Measurements from ENCODE around the gene TECR. TPM values are rescaled to one million over a fixed set of nuclear protein-coding genes. Genes with fewer than 3 reads are reported as not detected.
"Not testable (repeated sequence)": the region's sequence is repeated elsewhere in the genome, so short reads cannot be mapped to it uniquely, and the experiment has no call there.

The TECR gene
- total RNA-seq, 2 experiments from 2014 or later = 171 to 178 TPM

- POLR2A ChIA-PET = no interaction called here
- DNase-seq = no peak
Observed at GRCh38 chr19:14603990-14604387, 74.6 kb downstream of the TECR start.

GRCh38 chr19:14606627-14607026 lies 77.2 kb downstream of the TECR start:
- peaks cover 3% of the 10 kb centered on the region for H3K4me1 Mint-ChIP-seq
- H3K4me3 Mint-ChIP-seq = no peak overlapping the region
- no peaks in the 10 kb centered on the region for H3K9me3 Mint-ChIP-seq
- DNase-seq = no peak
- H3K27ac Mint-ChIP-seq = no peak overlapping the region
- CTCF ChIA-PET = no interaction called here
- POLR2A ChIA-PET = no interaction called here
- no peaks in the 10 kb centered on the region for H3K27me3 Mint-ChIP-seq
- H3K36me3 Mint-ChIP-seq (ENCODE audit: low read depth) = no peaks in the 10 kb centered on the region

More at GRCh38 chr19:14603990-14604387, 74.6 kb downstream of the TECR start:
- CTCF ChIA-PET = interaction anchor here (1.2 kb wide), 1 partner anchor 30 kb away, joined by 4 read pairs; no protein-coding TSS in a partner anchor
- Mint-ChIP-seq H3K27me3 (no peaks in the 10 kb centered on the region), H3K36me3 (ENCODE audit: low read depth) (no peaks in the 10 kb centered on the region), H3K4me1 (peaks cover 3% of the 10 kb centered on the region), H3K9me3 (no peaks in the 10 kb centered on the region), H3K27ac (no peak overlapping the region), H3K4me3 (no peak overlapping the region)

- no peak for DNase-seq
- no peaks in the 10 kb centered on the region for H3K27me3 Mint-ChIP-seq
- CTCF ChIA-PET = interaction anchor here (0.7 kb wide), 1 partner anchor 364 kb away, joined by 7 read pairs; no protein-coding TSS in a partner anchor
- no peaks in the 10 kb centered on the region for H3K9me3 Mint-ChIP-seq
- no peak overlapping the region for H3K27ac Mint-ChIP-seq
- no peak overlapping the region for H3K4me3 Mint-ChIP-seq
- POLR2A ChIA-PET = no interaction called here
- H3K4me1 Mint-ChIP-seq = no peaks in the 10 kb centered on the region
- H3K36me3 Mint-ChIP-seq (ENCODE audit: low read depth) = no peaks in the 10 kb centered on the region
Observed at GRCh38 chr19:14611051-14611450, 81.7 kb downstream of the TECR start.

DNA sequence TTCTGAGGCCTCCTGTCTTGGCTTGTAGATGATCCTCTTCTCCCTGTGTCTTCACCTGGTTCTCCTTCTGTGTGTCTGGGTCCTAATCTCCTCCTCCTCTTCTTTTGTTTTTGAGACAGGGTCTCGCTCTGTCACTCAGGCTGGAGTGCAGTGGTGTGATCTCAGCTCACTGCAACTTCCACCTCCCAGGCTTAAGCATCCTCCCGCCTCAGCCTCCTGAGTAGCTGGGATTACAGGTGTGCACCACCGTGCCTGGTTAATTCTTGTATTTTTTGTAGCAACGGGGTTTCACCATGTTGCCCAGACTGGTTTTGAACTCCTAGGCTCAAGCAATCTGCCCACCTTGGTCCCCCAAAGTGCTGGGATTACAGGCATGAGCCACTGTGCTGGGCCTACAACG lies 82.8 kb downstream of the TECR start:
- H3K27me3 Mint-ChIP-seq; POLR2A ChIA-PET; H3K36me3 Mint-ChIP-seq (ENCODE audit: low read depth); H3K27ac Mint-ChIP-seq; CTCF ChIA-PET; H3K9me3 Mint-ChIP-seq; H3K4me1 Mint-ChIP-seq; DNase-seq; H3K4me3 Mint-ChIP-seq: not testable (repeated sequence)

DNA sequence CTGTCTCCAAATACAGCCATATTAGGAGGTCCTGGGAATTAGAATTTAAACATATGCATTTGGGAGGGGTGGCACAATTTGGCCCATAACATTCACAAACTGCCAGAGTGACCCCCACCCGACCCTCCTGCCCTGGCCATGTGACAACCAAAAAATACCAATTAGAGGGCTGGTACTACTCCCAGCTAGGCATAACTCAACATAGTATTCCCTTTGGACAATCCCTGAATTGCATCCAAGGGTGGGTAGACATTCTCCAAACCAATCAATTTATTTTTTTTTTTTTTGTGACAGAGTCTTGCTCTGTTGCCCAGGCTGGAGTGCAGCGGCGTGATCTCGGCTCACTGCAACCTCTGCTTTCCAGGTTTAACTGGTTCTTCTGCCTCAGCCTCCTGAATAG lies 83.3 kb downstream of the TECR start:
- POLR2A ChIA-PET = no interaction called here
- no peak overlapping the region for H3K4me3 Mint-ChIP-seq
- H3K36me3 Mint-ChIP-seq (ENCODE audit: low read depth) = no peaks in the 10 kb centered on the region
- CTCF ChIA-PET = interaction anchor here (1.0 kb wide), 1 partner anchor 74 kb away, joined by 4 read pairs; no protein-coding TSS in a partner anchor
- H3K27ac Mint-ChIP-seq = no peak overlapping the region
- H3K9me3 Mint-ChIP-seq = peaks cover 4% of the 10 kb centered on the region
- no peaks in the 10 kb centered on the region for H3K4me1 Mint-ChIP-seq
- no peaks in the 10 kb centered on the region for H3K27me3 Mint-ChIP-seq
- no peak for DNase-seq

- DNase-seq; H3K36me3 Mint-ChIP-seq (ENCODE audit: low read depth); H3K4me3 Mint-ChIP-seq; POLR2A ChIA-PET; H3K27ac Mint-ChIP-seq; H3K9me3 Mint-ChIP-seq; H3K4me1 Mint-ChIP-seq; H3K27me3 Mint-ChIP-seq: not testable (repeated sequence)
- CTCF ChIA-PET = interaction anchor here (1.0 kb wide), 1 partner anchor 73 kb away, joined by 4 read pairs; no protein-coding TSS in a partner anchor
Observed at GRCh38 chr19:14613399-14614098, 84.2 kb downstream of the TECR start.

DNA sequence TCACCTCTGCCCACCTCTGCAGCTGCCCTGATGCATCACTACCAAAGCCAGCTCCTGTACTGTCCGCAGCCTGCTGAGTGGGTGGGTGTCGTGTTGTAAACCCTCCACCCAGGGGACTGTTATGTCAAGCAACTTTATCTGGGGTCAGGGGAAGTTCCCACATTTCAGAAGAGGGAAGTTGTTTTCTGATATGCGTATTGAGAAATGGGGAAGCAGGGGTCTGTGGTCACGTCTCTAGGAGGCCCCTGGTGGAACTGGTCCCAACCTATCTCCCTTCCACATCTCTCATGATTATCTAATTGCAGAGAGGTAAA lies 84.7 kb downstream of the TECR start:
- ChIA-PET POLR2A (no interaction called here), CTCF (no interaction called here)
- Mint-ChIP-seq H3K4me1 (no peaks in the 10 kb centered on the region), H3K36me3 (ENCODE audit: low read depth) (no peaks in the 10 kb centered on the region), H3K4me3 (no peak overlapping the region), H3K27ac (no peak overlapping the region), H3K27me3 (no peaks in the 10 kb centered on the region), H3K9me3 (peaks cover 7% of the 10 kb centered on the region)
- no peak for DNase-seq

Other genes starting within 250 kb of the TECR start
- gene ADGRE5, start 148.2 kb upstream of the TECR start, total RNA-seq = 100 to 1,000 TPM; 293 to 299 TPM
- gene DDX39A, start 110.3 kb upstream of the TECR start, total RNA-seq = 100 to 1,000 TPM; 233 to 234 TPM
- 100 to 1,000 TPM; 219 to 232 TPM for gene PKN1, start 96.3 kb upstream of the TECR start, total RNA-seq
- 1 to 10 TPM in 1 of 2 experiments, under 1 TPM in 1; 0.93 to 1.3 TPM for gene PTGER1, start 54.2 kb upstream of the TECR start, total RNA-seq
- 10 to 100 TPM; 39.8 to 40.0 TPM for gene GIPC1, start 33.5 kb upstream of the TECR start, total RNA-seq
- gene DNAJB1, start 11.2 kb upstream of the TECR start, total RNA-seq = 100 to 1,000 TPM; 108 to 114 TPM
- 10 to 100 TPM; 91.6 to 93.0 TPM for gene NDUFB7, start 42.5 kb downstream of the TECR start, total RNA-seq
- not detected for gene CLEC17A, start 53.5 kb downstream of the TECR start, total RNA-seq
- not detected for gene ADGRE3, start 145.2 kb downstream of the TECR start, total RNA-seq
- gene ZNF333, start 160.5 kb downstream of the TECR start, total RNA-seq = 10 to 100 TPM; 11.7 to 12.1 TPM
- under 1 TPM; 0.48 to 0.73 TPM for gene ADGRE2, start 249.0 kb downstream of the TECR start, total RNA-seq

All from activated CD4-positive, alpha-beta memory T cell treated with anti-CD3 and anti-CD28 coated beads, Interleukin-2, amount 10 ng/mL, durations not matched to agents 7 days and 5 days (primary cell).